DMS79 treated with DMSO at 0.1 percent for 48 hours (cell line): Measurements from ENCODE around the gene TJAP1.
"Not testable (repeated sequence)": the region's sequence is repeated elsewhere in the genome, so short reads cannot be mapped to it uniquely, and the experiment has no call there.

Source experiments
- DNase-seq: peaks from one replicate; lab custom pipeline; 2025; lab: John Stamatoyannopoulos, UW

Gene TJAP1

DNA sequence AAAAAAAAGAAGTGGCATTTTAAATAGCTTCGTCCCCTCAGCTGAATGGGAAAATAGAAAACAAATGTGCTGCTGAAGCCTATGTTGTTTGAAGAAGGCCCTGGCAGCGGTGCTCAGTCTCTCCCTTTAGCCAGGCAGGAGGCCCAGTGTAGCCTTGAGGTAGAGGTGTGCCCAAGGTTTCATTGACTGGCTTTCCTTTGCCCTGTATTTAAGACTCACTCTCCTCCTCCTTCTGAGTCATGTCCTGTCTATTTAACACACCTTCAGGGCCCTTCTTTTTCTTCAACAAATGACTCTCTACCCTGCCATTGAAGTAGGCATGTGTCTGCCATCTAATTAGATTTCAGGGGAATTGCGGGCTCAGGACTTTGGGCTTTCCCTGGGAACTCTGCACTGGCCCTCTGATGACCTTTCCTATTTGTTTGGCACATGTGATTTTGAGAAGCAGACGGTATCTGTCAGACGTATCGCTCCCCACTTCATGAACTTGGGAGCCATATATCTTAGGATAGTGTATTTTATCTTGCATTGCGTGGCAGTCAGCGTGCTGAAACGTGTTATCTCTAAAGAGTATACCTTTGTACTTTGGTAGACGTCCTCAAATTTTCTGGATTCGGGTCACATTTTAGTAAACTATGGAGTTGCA lies 4.3 kb downstream of the TJAP1 start:
- DNase-seq, result no peak

GRCh38 chr6:43488667-43489276 lies 11.4 kb downstream of the TJAP1 start:
- DNase-seq, result no peak

- DNase-seq, result no peak
Measured at GRCh38 chr6:43489277-43490072, 12.1 kb downstream of the TJAP1 start.

DNA sequence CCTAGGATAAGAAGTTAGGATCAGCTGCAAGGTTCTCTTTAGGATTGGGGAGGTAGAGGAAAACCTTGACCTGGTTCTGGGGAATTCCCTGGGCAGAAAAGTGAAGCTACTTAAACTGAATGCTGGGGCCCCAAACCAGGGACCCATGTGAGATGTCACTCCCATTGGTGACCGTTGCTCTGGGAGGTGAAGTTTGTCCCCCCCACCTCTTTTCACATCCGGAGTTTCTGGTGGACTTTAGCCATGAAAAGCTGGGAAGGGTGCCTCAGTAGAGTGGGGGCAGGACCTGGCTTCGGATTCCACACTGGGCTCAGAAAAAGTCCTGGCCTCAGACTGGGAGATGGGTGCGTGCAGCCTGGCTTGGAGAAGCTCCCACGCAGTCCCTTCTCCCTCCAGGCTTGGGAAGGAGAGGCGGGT lies 13.2 kb downstream of the TJAP1 start:
- no peak for DNase-seq

GRCh38 chr6:43491750-43492661 lies 14.6 kb downstream of the TJAP1 start:
- peak; percentile 79 for DNase-seq

GRCh38 chr6:43492673-43493072 lies 15.3 kb downstream of the TJAP1 start:
- DNase-seq, result no peak

- DNase-seq, result no peak
Measured at GRCh38 chr6:43493230-43493629, 15.9 kb downstream of the TJAP1 start.

GRCh38 chr6:43493833-43494232 lies 16.5 kb downstream of the TJAP1 start:
- DNase-seq, result no peak

DNA sequence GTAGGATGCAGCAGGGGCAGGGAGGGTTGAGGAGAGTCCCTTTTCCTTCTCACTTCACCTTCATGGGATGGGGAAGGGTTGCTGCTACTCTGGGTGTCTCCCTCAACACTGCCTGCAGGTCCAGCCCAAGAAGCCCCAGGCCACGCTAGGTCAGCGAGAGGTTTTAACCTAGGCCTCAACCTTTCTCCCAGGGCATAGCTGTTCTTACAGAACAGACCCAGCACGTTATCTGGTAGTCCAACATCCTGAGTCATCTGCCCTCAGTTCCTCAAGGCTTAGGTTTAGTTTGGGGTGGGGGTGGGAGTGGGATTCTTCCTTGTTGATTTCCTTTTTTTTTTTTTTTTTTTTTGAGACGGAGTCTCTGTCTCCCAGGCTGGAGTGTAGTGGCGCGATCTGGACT lies 17.0 kb downstream of the TJAP1 start:
- no peak for DNase-seq

- DNase-seq, result no peak
Measured at GRCh38 chr6:43494766-43495165, 17.4 kb downstream of the TJAP1 start.

GRCh38 chr6:43495409-43495941 lies 18.1 kb downstream of the TJAP1 start:
- no peak for DNase-seq

DNA sequence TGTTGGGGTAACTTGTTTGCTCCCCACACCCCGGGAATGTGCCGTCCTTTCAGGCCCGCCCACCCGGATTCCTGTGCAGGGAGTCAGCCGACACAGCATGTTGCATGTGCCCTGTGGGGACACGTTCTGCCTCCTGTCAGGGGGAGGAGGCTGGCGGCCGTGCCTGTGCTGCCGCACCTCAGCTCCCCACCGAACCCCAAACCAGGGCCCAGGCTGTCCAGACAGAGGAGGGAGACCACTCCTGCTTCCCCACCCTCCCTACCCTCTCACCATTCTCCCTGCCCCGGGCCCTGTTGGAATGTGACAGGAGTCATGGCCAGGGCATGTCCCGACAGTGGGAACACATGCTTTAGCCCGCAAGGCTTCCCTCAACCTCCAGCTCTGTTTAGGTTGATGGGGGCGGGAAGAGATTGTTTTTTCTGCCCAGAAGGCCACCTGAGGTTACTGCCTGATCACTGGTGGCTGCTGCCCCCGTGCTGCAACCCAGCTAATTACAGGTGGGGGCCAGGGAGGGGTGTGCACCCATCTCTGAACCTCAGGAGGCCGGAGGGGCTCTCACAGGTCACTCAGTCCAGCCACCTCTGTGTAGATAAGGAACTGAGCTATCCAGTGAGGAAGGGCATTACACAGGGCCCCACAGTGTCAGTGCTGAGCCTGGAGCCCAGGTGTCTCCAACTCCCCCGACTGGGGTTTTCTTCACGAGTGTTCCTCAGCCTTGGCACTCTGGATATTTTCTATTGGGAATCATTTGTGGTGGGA lies 19.2 kb downstream of the TJAP1 start:
- DNase-seq, result no peak

GRCh38 chr6:43497129-43497396 lies 19.7 kb downstream of the TJAP1 start:
- no peak for DNase-seq

DNA sequence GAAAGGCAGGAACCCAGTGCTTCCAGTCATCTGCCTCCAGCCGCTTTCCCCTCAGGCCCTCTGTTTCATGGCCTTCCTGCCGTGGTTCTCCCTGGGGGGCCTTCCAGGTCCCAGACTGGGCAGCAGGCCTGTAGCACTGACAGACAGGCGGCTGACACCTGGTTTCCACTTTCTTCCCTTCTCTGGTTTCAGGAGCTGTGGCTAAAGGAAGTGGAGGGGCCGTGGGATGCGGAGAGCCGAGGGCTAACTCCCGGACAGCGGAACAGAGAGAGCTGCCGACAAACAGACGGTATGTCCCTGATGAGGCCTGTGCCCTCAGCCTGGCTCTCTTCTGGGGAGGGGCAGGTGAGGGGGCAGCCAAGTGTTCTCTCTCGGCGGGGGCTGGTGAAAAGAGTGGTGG lies 20.3 kb downstream of the TJAP1 start:
- DNase-seq, result no peak

DNA sequence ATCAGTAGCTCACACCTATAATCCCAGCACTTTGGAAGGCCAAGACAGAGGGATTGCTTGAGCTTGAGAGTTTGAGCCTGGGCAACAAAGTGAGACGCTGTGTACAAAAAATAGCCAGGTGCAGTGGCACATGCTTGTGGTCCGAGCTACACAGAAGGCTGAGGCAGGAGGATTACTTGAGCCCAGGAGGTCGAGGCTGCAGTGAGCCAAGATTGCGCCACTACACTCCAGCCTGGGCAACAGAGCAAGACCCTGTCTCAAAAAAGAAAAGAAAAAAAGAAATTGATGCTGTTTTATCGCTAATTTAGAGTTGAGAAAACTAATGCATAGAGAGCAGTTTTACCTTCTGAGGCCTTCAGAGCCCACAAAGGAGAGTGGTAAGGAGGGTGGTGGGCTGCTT lies 20.9 kb downstream of the TJAP1 start:
- DNase-seq, result not testable (repeated sequence)

GRCh38 chr6:43499028-43499815 lies 21.9 kb downstream of the TJAP1 start:
- no peak for DNase-seq

GRCh38 chr6:43500921-43501320 lies 23.6 kb downstream of the TJAP1 start:
- DNase-seq, result no peak

GRCh38 chr6:43502666-43503065 lies 25.3 kb downstream of the TJAP1 start:
- DNase-seq, result no peak

GRCh38 chr6:43503443-43503842 lies 26.1 kb downstream of the TJAP1 start:
- no peak for DNase-seq

- DNase-seq, result no peak
Measured at GRCh38 chr6:43504756-43505593, 27.6 kb downstream of the TJAP1 start.
